ENCODE results near the gene ITGA2.

Gene ITGA2

GRCh38 chr5:53127107-53127506, 138.0 kb downstream of the ITGA2 start:
- H3K9ac ChIP-seq (ENCODE audit: low read length): no peak overlapping the region
- no peaks in the 10 kb centered on the region for H3K27me3 ChIP-seq (ENCODE audit: low read length)
- H3K9me3 ChIP-seq (ENCODE audit: insufficient read depth, low read length): no peaks in the 10 kb centered on the region
- H3K27ac ChIP-seq (ENCODE audit: low read depth, low read length): no peak overlapping the region
- no peaks in the 10 kb centered on the region for H3K36me3 ChIP-seq (ENCODE audit: low read length)
- TF ChIP-seq CTCF (IDR thresholded peaks at IDR 0.05; ENCODE audit: insufficient read depth, low read length, poor library complexity, severe bottlenecking): no peak
- TF ChIP-seq EZH2phosphoT487 (conservative IDR thresholded peaks at IDR 0.05; ENCODE audit: low read length): no peak
- no peaks in the 10 kb centered on the region for H4K20me1 ChIP-seq (ENCODE audit: low read depth, low read length)
- H2AFZ ChIP-seq (ENCODE audit: low read depth, low read length, severe bottlenecking): no peak overlapping the region
- no peaks in the 10 kb centered on the region for H3K79me2 ChIP-seq (ENCODE audit: insufficient read depth, low read length)
- H3F3A ChIP-seq (ENCODE audit: insufficient read depth): no peaks in the 10 kb centered on the region
- no peak overlapping the region for H3K4me3 ChIP-seq (ENCODE audit: insufficient read depth, low read length, poor library complexity, severe bottlenecking)
- H3K9me2 ChIP-seq (replicated peaks; ENCODE audit: insufficient read depth, low read length): no peaks in the 10 kb centered on the region
- no peak overlapping the region for H3K4me2 ChIP-seq (ENCODE audit: low read depth, low read length, poor library complexity, severe bottlenecking)

- Histone ChIP-seq H3K4me2 (ENCODE audit: low read depth, low read length, poor library complexity, severe bottlenecking) (no peak overlapping the region), H3K9ac (ENCODE audit: low read length) (no peak overlapping the region), H3K4me3 (ENCODE audit: insufficient read depth, low read length, poor library complexity, severe bottlenecking) (no peak overlapping the region), H3K27me3 (ENCODE audit: low read length) (no peaks in the 10 kb centered on the region), H3K36me3 (ENCODE audit: low read length) (no peaks in the 10 kb centered on the region), H3K9me3 (ENCODE audit: insufficient read depth, low read length) (no peaks in the 10 kb centered on the region), H3F3A (ENCODE audit: insufficient read depth) (no peaks in the 10 kb centered on the region), H4K20me1 (ENCODE audit: low read depth, low read length) (no peaks in the 10 kb centered on the region), H3K79me2 (ENCODE audit: insufficient read depth, low read length) (no peaks in the 10 kb centered on the region), H2AFZ (ENCODE audit: low read depth, low read length, severe bottlenecking) (no peak overlapping the region), H3K27ac (ENCODE audit: low read depth, low read length) (no peak overlapping the region), H3K9me2 (replicated peaks; ENCODE audit: insufficient read depth, low read length) (no peaks in the 10 kb centered on the region)
- TF ChIP-seq EZH2phosphoT487 (conservative IDR thresholded peaks at IDR 0.05; ENCODE audit: low read length) (no peak), CTCF (IDR thresholded peaks at IDR 0.05; ENCODE audit: insufficient read depth, low read length, poor library complexity, severe bottlenecking) (no peak)
These were observed 139.3 kb downstream of the ITGA2 start for GRCh38 chr5:53128481-53128880.

GRCh38 chr5:53130266-53130665, 141.1 kb downstream of the ITGA2 start:
- Histone ChIP-seq H3K4me2 (ENCODE audit: low read depth, low read length, poor library complexity, severe bottlenecking) (no peak overlapping the region), H3F3A (ENCODE audit: insufficient read depth) (no peaks in the 10 kb centered on the region), H3K9ac (ENCODE audit: low read length) (no peak overlapping the region), H3K27me3 (ENCODE audit: low read length) (no peaks in the 10 kb centered on the region), H3K9me3 (ENCODE audit: insufficient read depth, low read length) (no peaks in the 10 kb centered on the region), H3K79me2 (ENCODE audit: insufficient read depth, low read length) (no peaks in the 10 kb centered on the region), H3K9me2 (replicated peaks; ENCODE audit: insufficient read depth, low read length) (no peaks in the 10 kb centered on the region), H3K27ac (ENCODE audit: low read depth, low read length) (no peak overlapping the region), H2AFZ (ENCODE audit: low read depth, low read length, severe bottlenecking) (no peak overlapping the region), H4K20me1 (ENCODE audit: low read depth, low read length) (no peaks in the 10 kb centered on the region), H3K36me3 (ENCODE audit: low read length) (no peaks in the 10 kb centered on the region), H3K4me3 (ENCODE audit: insufficient read depth, low read length, poor library complexity, severe bottlenecking) (no peak overlapping the region)
- TF ChIP-seq EZH2phosphoT487 (conservative IDR thresholded peaks at IDR 0.05; ENCODE audit: low read length) (no peak), CTCF (IDR thresholded peaks at IDR 0.05; ENCODE audit: insufficient read depth, low read length, poor library complexity, severe bottlenecking) (no peak)
